ENCODE results near the gene MED25. TPM values are rescaled to one million over a fixed set of nuclear protein-coding genes. Genes with fewer than 3 reads are reported as not detected.

MED25 gene
- polyA plus RNA-seq, 1 of the 3 experiments (the other 2 are of a cell fraction): 30.2 TPM

DNA sequence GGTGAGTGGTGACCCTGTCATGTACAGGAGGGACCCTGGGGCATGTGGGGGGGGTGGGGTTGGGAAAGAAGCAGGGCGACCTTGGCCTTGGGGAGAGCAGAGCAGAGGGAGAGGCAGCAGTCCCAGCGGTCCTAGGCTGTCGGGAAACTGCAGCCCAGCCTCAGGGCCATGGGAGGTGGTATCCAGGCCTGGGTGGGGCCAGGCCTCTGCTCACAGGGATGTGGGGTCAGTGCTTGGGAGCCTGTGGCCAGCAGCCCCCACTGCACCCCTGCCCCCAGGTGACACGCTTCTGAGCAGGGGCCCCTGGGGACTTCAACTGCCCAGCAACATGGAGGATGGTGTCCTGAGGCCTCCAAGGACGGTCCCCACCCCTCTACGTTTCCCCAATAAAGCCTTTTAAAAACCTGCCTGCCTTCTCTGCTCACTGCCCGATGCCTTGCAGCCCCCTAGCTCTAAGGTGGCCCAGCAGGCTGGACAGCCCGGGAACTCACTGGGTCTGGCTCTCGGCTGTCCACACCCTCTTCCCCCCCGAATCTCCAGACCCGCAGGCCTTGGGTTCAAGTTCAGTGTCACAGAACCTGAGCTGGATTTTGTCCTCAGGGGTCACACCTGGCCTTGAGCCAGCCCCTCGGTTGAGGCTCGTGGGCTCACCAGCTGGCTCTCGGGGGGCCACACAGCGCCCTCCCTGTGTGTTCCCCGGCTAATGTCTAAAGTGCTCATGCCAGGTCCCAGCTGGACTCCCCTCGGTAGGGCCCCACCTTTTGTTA is 42.4 kb downstream of the MED25 start:
- H3K4me3 ChIP-seq (ENCODE audit: low read depth in 2 of 2, low read length in 1 of 2): no peak overlapping the region
- no peak overlapping the region for H3K9ac ChIP-seq
- no peaks in the 10 kb centered on the region for H3K9me2 ChIP-seq
- no peak overlapping the region for H3K4me2 ChIP-seq
- peaks cover 41% of the 10 kb centered on the region for H3F3A ChIP-seq (replicated peaks; ENCODE audit: insufficient read depth)
- TF ChIP-seq CHD2 (IDR thresholded peaks at IDR 0.05; ENCODE audit: low read length, partially characterized antibody): no peak
- TF ChIP-seq, protein P1, sequence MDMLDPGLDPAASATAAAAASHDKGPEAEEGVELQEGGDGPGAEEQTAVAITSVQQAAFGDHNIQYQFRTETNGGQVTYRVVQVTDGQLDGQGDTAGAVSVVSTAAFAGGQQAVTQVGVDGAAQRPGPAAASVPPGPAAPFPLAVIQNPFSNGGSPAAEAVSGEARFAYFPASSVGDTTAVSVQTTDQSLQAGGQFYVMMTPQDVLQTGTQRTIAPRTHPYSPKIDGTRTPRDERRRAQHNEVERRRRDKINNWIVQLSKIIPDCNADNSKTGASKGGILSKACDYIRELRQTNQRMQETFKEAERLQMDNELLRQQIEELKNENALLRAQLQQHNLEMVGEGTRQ (IDR thresholded peaks at IDR 0.05; ENCODE audit: borderline replicate concordance, low read depth, low read length): no peak
- no peak for TF ChIP-seq GATA2 (CRISPR knock-in tag; IDR thresholded peaks at IDR 0.05)
- no peak for TF ChIP-seq SMC3 (IDR thresholded peaks at IDR 0.05; ENCODE audit: low read depth, low read length)
- TF ChIP-seq JUND (IDR thresholded peaks at IDR 0.05): no peak
- TF ChIP-seq ELF1 (IDR thresholded peaks at IDR 0.05): no peak
- no peak for TF ChIP-seq TAF1 (IDR thresholded peaks at IDR 0.05; ENCODE audit: borderline replicate concordance, low read depth, low read length)
- TF ChIP-seq, protein P2, sequence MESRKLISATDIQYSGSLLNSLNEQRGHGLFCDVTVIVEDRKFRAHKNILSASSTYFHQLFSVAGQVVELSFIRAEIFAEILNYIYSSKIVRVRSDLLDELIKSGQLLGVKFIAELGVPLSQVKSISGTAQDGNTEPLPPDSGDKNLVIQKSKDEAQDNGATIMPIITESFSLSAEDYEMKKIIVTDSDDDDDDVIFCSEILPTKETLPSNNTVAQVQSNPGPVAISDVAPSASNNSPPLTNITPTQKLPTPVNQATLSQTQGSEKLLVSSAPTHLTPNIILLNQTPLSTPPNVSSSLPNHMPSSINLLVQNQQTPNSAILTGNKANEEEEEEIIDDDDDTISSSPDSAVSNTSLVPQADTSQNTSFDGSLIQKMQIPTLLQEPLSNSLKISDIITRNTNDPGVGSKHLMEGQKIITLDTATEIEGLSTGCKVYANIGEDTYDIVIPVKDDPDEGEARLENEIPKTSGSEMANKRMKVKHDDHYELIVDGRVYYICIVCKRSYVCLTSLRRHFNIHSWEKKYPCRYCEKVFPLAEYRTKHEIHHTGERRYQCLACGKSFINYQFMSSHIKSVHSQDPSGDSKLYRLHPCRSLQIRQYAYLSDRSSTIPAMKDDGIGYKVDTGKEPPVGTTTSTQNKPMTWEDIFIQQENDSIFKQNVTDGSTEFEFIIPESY (IDR thresholded peaks at IDR 0.05; ENCODE audit: borderline replicate concordance, low read depth): no peak
- no peak; the same call in 1 of the 2 replicates for TF ChIP-seq POLR2AphosphoS5 (IDR thresholded peaks at IDR 0.05; ENCODE audit: low read depth, low read length)
- TF ChIP-seq TCF12 (IDR thresholded peaks at IDR 0.05): no peak
- no peak for TF ChIP-seq MXI1 (IDR thresholded peaks at IDR 0.05; ENCODE audit: low read depth, low read length)
- no peak for TF ChIP-seq RCOR1 (IDR thresholded peaks at IDR 0.05; ENCODE audit: low read length)
- 80% methylated on average over 11 of the region's 17 CpGs for WGBS (ENCODE audit: low lambda C conversion rate)
- H3K79me2 ChIP-seq (ENCODE audit: insufficient read depth): peaks cover 28% of the 10 kb centered on the region
- no peaks in the 10 kb centered on the region for H3K27me3 ChIP-seq (ENCODE audit: insufficient read depth)
- POLR2A ChIA-PET: interaction anchor here (0.9 to 1.9 kb wide), 2 partner anchors 9 kb away, joined by 3 to 16 read pairs; partner anchors contain the start of gene PTOV1
- CTCF ChIA-PET: no interaction called here
- peaks cover 52% of the 10 kb centered on the region for H4K20me1 ChIP-seq (ENCODE audit: insufficient read depth)
- no peak for DNase-seq
- no peaks in the 10 kb centered on the region for H3K9me3 ChIP-seq
- H3K4me1 ChIP-seq (ENCODE audit: control insufficient read depth in 1 of 2, insufficient read depth in 2 of 2, low read depth in 1 of 2, low read length in 1 of 2): peaks cover 12 to 13% of the 10 kb centered on the region in 2 experiments; a peak in 2 of 4 replicates
- H3K36me3 ChIP-seq (replicated peaks in 1 of 2; ENCODE audit: control insufficient read depth in 1 of 2, insufficient read depth in 2 of 2, low read length in 1 of 2): peaks cover 26 to 66% of the 10 kb centered on the region in 2 experiments
- no peak overlapping the region for H2AFZ ChIP-seq (ENCODE audit: low read depth)
- peak overlapping the region in 1 of 2 experiments; percentile 40; a peak in 2 of 4 replicates for H3K27ac ChIP-seq (ENCODE audit: low read depth in 2 of 2, low read length in 1 of 2)

DNA sequence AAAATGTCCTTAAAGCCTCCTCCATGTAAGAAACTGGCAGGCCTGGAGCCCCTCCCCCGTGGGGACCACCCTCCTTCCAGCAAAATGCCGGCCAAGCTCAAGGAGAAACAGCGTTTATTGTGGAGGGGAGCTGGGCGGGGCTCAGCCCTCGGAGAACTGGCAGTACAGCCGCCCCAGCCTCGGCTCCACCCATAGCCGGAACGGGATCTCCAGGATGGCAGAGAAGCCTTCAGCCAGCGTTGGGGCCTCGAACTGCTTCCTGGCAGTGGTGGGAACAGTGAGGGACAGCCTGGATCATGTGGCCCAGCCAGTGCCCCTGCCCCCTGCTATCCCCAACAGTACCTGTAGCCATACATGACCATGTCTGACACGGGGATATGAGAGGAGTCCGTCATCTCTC is 43.0 kb downstream of the MED25 start:
- Histone ChIP-seq H3F3A (replicated peaks; ENCODE audit: insufficient read depth) (peaks cover 36% of the 10 kb centered on the region), H3K9me3 (no peaks in the 10 kb centered on the region), H3K79me2 (ENCODE audit: insufficient read depth) (peaks cover 34% of the 10 kb centered on the region), H3K27ac (ENCODE audit: low read depth in 2 of 2, low read length in 1 of 2) (no peak overlapping the region; a peak in 2 of 4 replicates), H3K9ac (no peak overlapping the region), H3K9me2 (no peaks in the 10 kb centered on the region), H3K36me3 (replicated peaks in 1 of 2; ENCODE audit: control insufficient read depth in 1 of 2, insufficient read depth in 2 of 2, low read length in 1 of 2) (peaks cover 25 to 65% of the 10 kb centered on the region in 2 experiments), H3K4me1 (ENCODE audit: control insufficient read depth in 1 of 2, insufficient read depth in 2 of 2, low read depth in 1 of 2, low read length in 1 of 2) (peaks cover 17 to 19% of the 10 kb centered on the region in 2 experiments; a peak in 3 of 4 replicates), H2AFZ (ENCODE audit: low read depth) (no peak overlapping the region), H3K27me3 (ENCODE audit: insufficient read depth) (no peaks in the 10 kb centered on the region), H3K4me2 (no peak overlapping the region), H3K4me3 (ENCODE audit: low read depth in 2 of 2, low read length in 1 of 2) (no peak overlapping the region), H4K20me1 (ENCODE audit: insufficient read depth) (peaks cover 46% of the 10 kb centered on the region)
- POLR2A ChIA-PET: interaction anchor here (0.9 to 1.9 kb wide), 2 partner anchors 8 to 10 kb away, joined by 3 to 16 read pairs; partner anchors contain the start of gene PTOV1
- CTCF ChIA-PET: no interaction called here
- DNase-seq: no peak
- no peak for TF ChIP-seq ELF1 (IDR thresholded peaks at IDR 0.05)
- 77% methylated on average over 12 of the region's 13 CpGs for WGBS (ENCODE audit: low lambda C conversion rate)
